ENCODE data around the gene STX4.

Gene STX4

DNA sequence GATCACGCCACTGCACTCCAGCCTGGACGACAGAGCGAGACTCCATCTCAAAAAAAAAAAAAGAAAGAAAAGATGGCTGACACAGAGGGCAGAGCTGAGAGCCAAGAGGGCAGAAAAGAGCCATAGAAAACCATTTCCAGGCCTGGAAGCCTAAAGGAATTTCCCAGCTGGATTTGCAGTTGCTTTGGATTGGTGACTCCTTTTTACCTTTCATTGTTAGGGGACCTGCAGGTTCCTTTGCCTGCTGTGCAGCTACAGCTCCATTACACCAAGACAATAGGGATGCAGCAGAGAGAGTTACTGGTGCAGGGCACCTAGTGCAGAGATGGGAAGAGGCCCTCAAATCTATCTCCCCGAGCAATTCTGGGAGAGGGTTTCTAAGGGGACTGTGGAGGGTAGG lies 22.3 kb downstream of the STX4 start:
- TF ChIP-seq, protein P1, sequence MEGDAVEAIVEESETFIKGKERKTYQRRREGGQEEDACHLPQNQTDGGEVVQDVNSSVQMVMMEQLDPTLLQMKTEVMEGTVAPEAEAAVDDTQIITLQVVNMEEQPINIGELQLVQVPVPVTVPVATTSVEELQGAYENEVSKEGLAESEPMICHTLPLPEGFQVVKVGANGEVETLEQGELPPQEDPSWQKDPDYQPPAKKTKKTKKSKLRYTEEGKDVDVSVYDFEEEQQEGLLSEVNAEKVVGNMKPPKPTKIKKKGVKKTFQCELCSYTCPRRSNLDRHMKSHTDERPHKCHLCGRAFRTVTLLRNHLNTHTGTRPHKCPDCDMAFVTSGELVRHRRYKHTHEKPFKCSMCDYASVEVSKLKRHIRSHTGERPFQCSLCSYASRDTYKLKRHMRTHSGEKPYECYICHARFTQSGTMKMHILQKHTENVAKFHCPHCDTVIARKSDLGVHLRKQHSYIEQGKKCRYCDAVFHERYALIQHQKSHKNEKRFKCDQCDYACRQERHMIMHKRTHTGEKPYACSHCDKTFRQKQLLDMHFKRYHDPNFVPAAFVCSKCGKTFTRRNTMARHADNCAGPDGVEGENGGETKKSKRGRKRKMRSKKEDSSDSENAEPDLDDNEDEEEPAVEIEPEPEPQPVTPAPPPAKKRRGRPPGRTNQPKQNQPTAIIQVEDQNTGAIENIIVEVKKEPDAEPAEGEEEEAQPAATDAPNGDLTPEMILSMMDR (IDR thresholded peaks at IDR 0.05; ENCODE audit: insufficient read depth, low read depth, low read length, missing control alignments): no peak
- no peak for DNase-seq (ENCODE audit: low read depth)
- H3K4me3 ChIP-seq (ENCODE audit: low read depth, low read length): no peak overlapping the region

GRCh38 chr16:31061126-31061812 lies 27.9 kb downstream of the STX4 start:
- no peak for DNase-seq (ENCODE audit: low read depth)
- H3K4me3 ChIP-seq (ENCODE audit: low read depth, low read length): no peak overlapping the region
- TF ChIP-seq, protein P1 (IDR thresholded peaks at IDR 0.05; ENCODE audit: insufficient read depth, low read depth, low read length, missing control alignments): no peak

- TF ChIP-seq, protein P1 (IDR thresholded peaks at IDR 0.05; ENCODE audit: insufficient read depth, low read depth, low read length, missing control alignments): no peak
- no peak for DNase-seq (ENCODE audit: low read depth)
Measured at GRCh38 chr16:31061813-31062440, 28.6 kb downstream of the STX4 start.

DNA sequence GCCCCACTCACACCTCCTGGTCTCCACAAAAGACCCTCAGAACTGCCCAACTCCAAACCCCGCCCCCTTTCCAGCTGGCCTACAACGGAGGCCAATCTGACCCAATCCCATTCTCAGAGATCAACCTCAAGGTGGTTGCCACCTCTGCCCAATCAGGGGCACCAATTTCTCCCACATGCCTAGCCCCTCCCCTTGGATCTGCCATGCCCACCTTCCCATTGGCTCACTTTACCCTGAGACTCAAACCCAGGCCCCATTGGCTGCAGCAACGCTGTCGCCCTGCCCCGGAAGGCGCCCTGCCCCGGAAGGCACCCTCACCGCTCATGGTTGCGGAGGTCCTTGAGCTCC lies 30.1 kb downstream of the STX4 start:
- no peak overlapping the region for H3K4me3 ChIP-seq (ENCODE audit: low read depth, low read length)
- TF ChIP-seq, protein P1 (IDR thresholded peaks at IDR 0.05; ENCODE audit: insufficient read depth, low read depth, low read length, missing control alignments): no peak
- no peak for DNase-seq (ENCODE audit: low read depth)

More at GRCh38 chr16:31061813-31062440, 28.6 kb downstream of the STX4 start:
- H3K4me3 ChIP-seq (ENCODE audit: low read depth, low read length): no peak overlapping the region

GRCh38 chr16:31063843-31064611 lies 30.7 kb downstream of the STX4 start:
- TF ChIP-seq, protein P1 (IDR thresholded peaks at IDR 0.05; ENCODE audit: insufficient read depth, low read depth, low read length, missing control alignments): no peak
- no peak overlapping the region for H3K4me3 ChIP-seq (ENCODE audit: low read depth, low read length)
- DNase-seq (ENCODE audit: low read depth): no peak

DNA sequence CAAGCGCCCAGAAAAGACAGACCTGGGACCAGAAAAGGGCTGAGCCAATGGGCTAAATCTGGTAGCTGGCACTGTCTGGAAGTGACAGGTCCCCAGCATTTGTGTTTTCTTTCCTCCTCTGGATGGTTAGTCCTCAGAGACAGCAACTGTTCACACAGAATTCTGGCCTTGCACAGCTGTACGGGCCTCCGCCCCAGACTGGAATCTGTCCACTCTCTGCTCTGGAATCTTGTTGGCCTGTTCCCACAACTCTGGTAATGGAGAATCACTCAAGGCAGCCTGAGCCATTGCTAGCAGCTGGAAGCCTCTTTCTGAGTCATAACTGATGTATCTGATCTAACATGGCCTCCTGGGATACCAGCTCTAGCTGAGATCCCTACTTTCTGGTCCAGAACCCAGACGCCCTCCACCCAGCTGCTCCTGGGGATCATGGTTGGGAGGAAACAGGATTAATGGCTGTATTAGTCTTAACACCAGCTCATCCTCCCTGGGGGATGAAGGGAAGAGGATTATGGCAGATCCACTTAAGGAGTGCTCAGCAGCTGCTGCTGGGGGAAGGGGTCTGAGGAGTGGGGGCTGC lies 31.6 kb downstream of the STX4 start:
- TF ChIP-seq, protein P1 (IDR thresholded peaks at IDR 0.05; ENCODE audit: insufficient read depth, low read depth, low read length, missing control alignments): no peak
- H3K4me3 ChIP-seq (ENCODE audit: low read depth, low read length): no peak overlapping the region
- DNase-seq (ENCODE audit: low read depth): no peak

Measured in GM12865 (cell line).